Transverse colon (tissue), 3 donors: ENCODE measurements around the gene SFMBT1.

Experiments used
- CTCF ChIP-seq, 5 experiments: fragments of 200-600 bp in 3 of 5; fragments of 450-650 bp in 2 of 5; sonication (generic) in 3 of 5; IDR thresholded peaks; 1 replicate in 2 of 5; 2 replicates in 3 of 5; pipeline ENCODE4 v1.5.1; 2016 to 2017; ENCODE audit warnings: antibody characterized with exemption in 5 of 5, inconsistent platforms in 3 of 5, mild to moderate bottlenecking in 2 of 5, moderate library complexity in 1 of 5
- EP300 ChIP-seq: sonication (generic); formaldehyde crosslinking; IDR thresholded peaks from one replicate; pipeline ENCODE4 v1.6.1; 2017; ENCODE audit warnings: antibody characterized with exemption, low read depth

GRCh38 chr3:53092216-53092615 is 46.3 kb upstream of the SFMBT1 start:
- TF ChIP-seq CTCF (IDR thresholded peaks at IDR 0.05): no peak
- no peak for TF ChIP-seq EP300
